ENCODE data around the gene SLFNL1.

DNA sequence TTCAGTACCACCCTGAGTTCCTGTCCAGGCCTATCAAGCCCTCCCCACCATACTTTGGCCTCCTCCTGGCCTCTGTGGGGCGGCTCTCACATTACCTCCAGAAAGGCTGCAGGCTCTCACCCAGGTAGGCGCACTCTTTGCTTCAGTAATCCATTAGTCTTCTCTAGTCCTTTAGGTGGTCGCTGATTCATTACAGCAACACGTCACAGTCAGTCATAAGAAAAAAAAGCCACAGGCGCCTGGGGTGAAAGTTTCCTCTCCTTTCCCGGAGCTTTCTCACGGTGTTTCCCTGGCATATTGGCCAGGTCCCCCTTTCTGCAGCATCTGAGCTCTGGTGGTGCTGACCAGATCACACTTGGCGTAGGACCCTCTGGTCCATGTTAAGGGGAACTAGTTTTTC is 12.1 kb downstream of the SLFNL1 start:
- TF ChIP-seq, protein P1, sequence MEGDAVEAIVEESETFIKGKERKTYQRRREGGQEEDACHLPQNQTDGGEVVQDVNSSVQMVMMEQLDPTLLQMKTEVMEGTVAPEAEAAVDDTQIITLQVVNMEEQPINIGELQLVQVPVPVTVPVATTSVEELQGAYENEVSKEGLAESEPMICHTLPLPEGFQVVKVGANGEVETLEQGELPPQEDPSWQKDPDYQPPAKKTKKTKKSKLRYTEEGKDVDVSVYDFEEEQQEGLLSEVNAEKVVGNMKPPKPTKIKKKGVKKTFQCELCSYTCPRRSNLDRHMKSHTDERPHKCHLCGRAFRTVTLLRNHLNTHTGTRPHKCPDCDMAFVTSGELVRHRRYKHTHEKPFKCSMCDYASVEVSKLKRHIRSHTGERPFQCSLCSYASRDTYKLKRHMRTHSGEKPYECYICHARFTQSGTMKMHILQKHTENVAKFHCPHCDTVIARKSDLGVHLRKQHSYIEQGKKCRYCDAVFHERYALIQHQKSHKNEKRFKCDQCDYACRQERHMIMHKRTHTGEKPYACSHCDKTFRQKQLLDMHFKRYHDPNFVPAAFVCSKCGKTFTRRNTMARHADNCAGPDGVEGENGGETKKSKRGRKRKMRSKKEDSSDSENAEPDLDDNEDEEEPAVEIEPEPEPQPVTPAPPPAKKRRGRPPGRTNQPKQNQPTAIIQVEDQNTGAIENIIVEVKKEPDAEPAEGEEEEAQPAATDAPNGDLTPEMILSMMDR (IDR thresholded peaks at IDR 0.05): no peak
- no peak for TF ChIP-seq EP300 (IDR thresholded peaks at IDR 0.05)

All from upper lobe of left lung (tissue), 4 donors.